ENCODE data around the gene RNH1. TPM values are rescaled to one million over a fixed set of nuclear protein-coding genes. Genes with fewer than 3 reads are reported as not detected.

RNH1 gene
- total RNA-seq, 1 donor from 2014 or later = 163 TPM

DNA sequence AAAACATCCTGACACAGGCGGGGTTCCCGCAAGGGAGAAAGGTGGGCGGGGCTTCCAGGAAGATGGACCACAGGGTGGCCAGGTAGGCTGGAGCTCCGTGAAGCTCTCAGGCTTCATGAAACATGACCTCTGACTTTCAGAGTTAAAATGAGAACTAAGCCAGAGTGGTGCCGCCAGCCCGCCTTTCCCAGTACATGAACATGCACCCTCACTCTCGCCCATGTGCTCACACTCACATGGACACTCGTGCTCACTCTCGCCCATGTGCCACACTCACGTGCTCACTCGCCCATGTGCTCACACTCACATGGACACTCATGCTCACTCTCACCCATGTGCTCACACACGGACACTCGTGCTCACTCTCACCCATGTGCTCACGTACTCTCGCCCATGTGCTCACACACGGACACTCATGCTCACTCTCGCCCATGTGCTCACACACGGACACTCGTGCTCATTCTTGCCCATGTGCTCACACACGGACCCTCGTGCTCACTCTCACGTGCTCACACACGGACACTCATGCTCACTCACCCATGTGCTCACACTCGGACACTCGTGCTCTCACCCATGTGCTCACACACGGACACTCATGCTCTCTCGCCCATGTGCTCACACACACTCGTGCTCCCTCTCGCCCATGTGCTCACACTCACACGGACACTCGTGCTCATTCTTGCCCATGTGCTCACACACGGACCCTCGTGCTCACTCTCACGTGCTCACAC is 10.0 kb downstream of the RNH1 start:
- TF ChIP-seq, protein P1, sequence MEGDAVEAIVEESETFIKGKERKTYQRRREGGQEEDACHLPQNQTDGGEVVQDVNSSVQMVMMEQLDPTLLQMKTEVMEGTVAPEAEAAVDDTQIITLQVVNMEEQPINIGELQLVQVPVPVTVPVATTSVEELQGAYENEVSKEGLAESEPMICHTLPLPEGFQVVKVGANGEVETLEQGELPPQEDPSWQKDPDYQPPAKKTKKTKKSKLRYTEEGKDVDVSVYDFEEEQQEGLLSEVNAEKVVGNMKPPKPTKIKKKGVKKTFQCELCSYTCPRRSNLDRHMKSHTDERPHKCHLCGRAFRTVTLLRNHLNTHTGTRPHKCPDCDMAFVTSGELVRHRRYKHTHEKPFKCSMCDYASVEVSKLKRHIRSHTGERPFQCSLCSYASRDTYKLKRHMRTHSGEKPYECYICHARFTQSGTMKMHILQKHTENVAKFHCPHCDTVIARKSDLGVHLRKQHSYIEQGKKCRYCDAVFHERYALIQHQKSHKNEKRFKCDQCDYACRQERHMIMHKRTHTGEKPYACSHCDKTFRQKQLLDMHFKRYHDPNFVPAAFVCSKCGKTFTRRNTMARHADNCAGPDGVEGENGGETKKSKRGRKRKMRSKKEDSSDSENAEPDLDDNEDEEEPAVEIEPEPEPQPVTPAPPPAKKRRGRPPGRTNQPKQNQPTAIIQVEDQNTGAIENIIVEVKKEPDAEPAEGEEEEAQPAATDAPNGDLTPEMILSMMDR (conservative IDR thresholded peaks at IDR 0.05; ENCODE audit: low read depth, low read length) = no peak
- no peak overlapping the region for H3K4me3 ChIP-seq (ENCODE audit: low read depth, low read length)
- no peak for DNase-seq (ENCODE audit: low read depth)

DNA sequence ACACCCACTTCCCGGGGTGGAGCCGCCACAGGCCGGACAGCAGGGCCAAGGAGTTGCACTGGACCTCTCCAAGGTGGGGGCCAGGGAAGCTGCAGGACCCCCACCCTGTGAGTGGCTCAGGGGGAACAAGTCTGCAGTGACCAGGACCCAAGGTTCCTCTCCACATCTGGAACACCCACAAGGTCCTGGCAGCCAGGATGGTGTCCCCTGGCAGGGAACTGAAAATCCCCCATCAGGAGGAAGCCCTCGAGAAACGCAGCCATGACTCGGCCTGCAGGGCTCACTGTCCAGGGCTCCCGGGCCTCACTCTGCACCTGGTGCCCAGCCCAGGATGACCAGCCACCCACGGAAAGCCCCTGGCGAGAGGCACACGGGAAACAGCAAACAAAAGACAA is 11.5 kb downstream of the RNH1 start:
- no peak for DNase-seq (ENCODE audit: low read depth)
- H3K4me3 ChIP-seq (ENCODE audit: low read depth, low read length) = no peak overlapping the region
- TF ChIP-seq, protein P1 (conservative IDR thresholded peaks at IDR 0.05; ENCODE audit: low read depth, low read length) = no peak

DNA sequence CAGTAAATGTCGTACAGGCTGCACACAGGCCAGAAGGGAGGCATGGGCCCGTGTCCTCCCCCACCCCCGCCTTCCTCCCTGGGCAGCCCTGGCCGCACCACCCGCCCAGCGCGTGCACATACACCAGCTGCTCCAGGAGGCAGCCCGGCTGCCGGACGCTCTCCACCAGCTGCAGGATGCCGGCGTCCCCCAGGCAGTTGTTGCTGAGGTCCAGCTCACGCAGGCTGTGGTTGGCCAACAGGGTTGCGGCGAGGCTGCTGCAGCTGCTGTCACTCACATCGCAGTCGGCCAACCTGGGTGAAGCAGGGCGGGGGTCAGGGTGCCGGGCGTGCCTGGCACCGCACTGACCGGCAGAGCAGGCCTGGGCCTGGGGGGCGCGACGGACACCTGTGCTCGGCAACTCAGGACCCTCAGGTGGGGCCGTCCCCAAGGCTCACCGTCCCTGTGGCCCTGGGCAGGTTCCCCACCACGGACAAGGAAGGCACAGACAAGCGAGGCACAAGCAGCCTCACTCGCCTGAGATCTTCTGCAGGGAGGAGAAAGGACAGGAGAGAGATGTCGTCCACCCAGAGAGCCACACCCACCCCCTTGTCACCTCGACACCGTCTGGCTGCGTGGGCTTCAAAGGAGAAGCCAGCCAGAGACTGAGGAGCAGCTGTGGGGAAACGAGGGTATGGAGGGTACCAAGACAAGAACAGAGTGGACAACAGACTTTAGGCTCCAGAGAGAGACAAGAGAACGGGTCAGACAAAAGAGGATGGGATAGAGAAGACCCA is 12.1 kb downstream of the RNH1 start:
- DNase-seq (ENCODE audit: low read depth) = no peak
- TF ChIP-seq, protein P1 (conservative IDR thresholded peaks at IDR 0.05; ENCODE audit: low read depth, low read length) = no peak
- H3K4me3 ChIP-seq (ENCODE audit: low read depth, low read length) = no peak overlapping the region

GRCh38 chr11:492427-493226 is 14.4 kb downstream of the RNH1 start:
- TF ChIP-seq, protein P1 (conservative IDR thresholded peaks at IDR 0.05; ENCODE audit: low read depth, low read length) = no peak
- DNase-seq (ENCODE audit: low read depth) = no peak
- H3K4me3 ChIP-seq (ENCODE audit: low read depth, low read length) = no peak overlapping the region

- H3K4me3 ChIP-seq (ENCODE audit: low read depth, low read length) = no peak overlapping the region
- TF ChIP-seq, protein P1 (conservative IDR thresholded peaks at IDR 0.05; ENCODE audit: low read depth, low read length) = no peak
- no peak for DNase-seq (ENCODE audit: low read depth)
Measured at GRCh38 chr11:491358-491757, 15.7 kb downstream of the RNH1 start.

- H3K4me3 ChIP-seq (ENCODE audit: low read depth, low read length) = no peak overlapping the region
- TF ChIP-seq, protein P1 (conservative IDR thresholded peaks at IDR 0.05; ENCODE audit: low read depth, low read length) = no peak
- no peak for DNase-seq (ENCODE audit: low read depth)
Measured at GRCh38 chr11:490930-491260, 16.1 kb downstream of the RNH1 start.

Data from epithelial cell of proximal tubule (primary cell).